ENCODE measurements around the gene MCOLN3. TPM values are rescaled to one million over a fixed set of nuclear protein-coding genes. Genes with fewer than 3 reads are reported as not detected.
"Not testable (repeated sequence)": the region's sequence is repeated elsewhere in the genome, so short reads cannot be mapped to it uniquely, and the experiment has no call there.

Gene MCOLN3
- total RNA-seq, 2 donors from 2014 or later = 0.23 to 1.6 TPM

- no peak for TF ChIP-seq POLR2A (IDR thresholded peaks at IDR 0.05)
- TF ChIP-seq POLR2AphosphoS5 (IDR thresholded peaks at IDR 0.05) = no peak
- TF ChIP-seq CTCF (IDR thresholded peaks at IDR 0.05) = no peak
- H3K4me1 ChIP-seq (replicated peaks) = no peaks in the 10 kb centered on the region
- no peaks in the 10 kb centered on the region for H3K27me3 ChIP-seq (replicated peaks; ENCODE audit: insufficient read depth)
- H3K36me3 ChIP-seq = no peaks in the 10 kb centered on the region
- H3K9me3 ChIP-seq = no peaks in the 10 kb centered on the region
- H3K4me3 ChIP-seq = no peak overlapping the region
- intact Hi-C loops (cut with DNase I) = loop anchor here (2.0 kb wide), 1 partner anchor 81 kb away; no protein-coding TSS in a partner anchor
- H3K27ac ChIP-seq = no peak overlapping the region
- no peak for DNase-seq (ENCODE audit: low spot score)
- 77% methylated on average over 1 of the region's 1 CpG for WGBS
Observed at GRCh38 chr1:85025940-85026339, 22.4 kb downstream of the MCOLN3 start.

DNA sequence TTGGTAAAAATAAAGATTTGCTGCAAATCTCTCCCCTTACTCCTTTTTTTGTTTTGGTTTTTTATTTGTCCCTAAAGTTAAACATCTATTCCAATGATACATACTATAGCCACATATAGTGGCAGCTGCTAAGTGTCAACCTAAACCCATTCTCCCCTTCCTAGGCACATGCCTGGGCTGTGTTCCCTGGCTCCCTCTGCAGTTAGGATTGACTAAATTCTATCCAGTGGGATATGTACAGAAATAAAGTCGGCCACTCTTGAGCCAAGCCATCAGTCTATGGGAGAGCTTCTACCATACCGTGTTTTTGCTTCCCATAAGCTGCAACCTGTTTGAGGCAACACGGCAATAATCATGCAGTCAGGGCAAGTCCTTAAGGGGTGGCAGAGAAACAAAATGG, 23.6 kb downstream of the MCOLN3 start:
- intact Hi-C loops (cut with DNase I) = no loop called here
- Histone ChIP-seq H3K27me3 (replicated peaks; ENCODE audit: insufficient read depth) (no peaks in the 10 kb centered on the region), H3K4me1 (replicated peaks) (no peaks in the 10 kb centered on the region), H3K4me3 (no peak overlapping the region), H3K36me3 (no peaks in the 10 kb centered on the region), H3K9me3 (no peaks in the 10 kb centered on the region), H3K27ac (no peak overlapping the region)
- TF ChIP-seq POLR2A (IDR thresholded peaks at IDR 0.05) (no peak), POLR2AphosphoS5 (IDR thresholded peaks at IDR 0.05) (no peak)
- 87% methylated on average over 3 of the region's 3 CpGs for WGBS
- no peak for DNase-seq (ENCODE audit: low spot score)

GRCh38 chr1:85022700-85023099, 25.6 kb downstream of the MCOLN3 start:
- Histone ChIP-seq H3K27ac (no peak overlapping the region), H3K36me3 (no peaks in the 10 kb centered on the region), H3K9me3 (no peaks in the 10 kb centered on the region), H3K27me3 (replicated peaks; ENCODE audit: insufficient read depth) (no peaks in the 10 kb centered on the region), H3K4me3 (no peak overlapping the region), H3K4me1 (replicated peaks) (no peaks in the 10 kb centered on the region)
- no peak for DNase-seq (ENCODE audit: low spot score)
- no peak for TF ChIP-seq POLR2A (IDR thresholded peaks at IDR 0.05)
- intact Hi-C loops (cut with DNase I) = no loop called here

GRCh38 chr1:85019994-85020393, 28.3 kb downstream of the MCOLN3 start:
- no peak for DNase-seq (ENCODE audit: low spot score)

DNA sequence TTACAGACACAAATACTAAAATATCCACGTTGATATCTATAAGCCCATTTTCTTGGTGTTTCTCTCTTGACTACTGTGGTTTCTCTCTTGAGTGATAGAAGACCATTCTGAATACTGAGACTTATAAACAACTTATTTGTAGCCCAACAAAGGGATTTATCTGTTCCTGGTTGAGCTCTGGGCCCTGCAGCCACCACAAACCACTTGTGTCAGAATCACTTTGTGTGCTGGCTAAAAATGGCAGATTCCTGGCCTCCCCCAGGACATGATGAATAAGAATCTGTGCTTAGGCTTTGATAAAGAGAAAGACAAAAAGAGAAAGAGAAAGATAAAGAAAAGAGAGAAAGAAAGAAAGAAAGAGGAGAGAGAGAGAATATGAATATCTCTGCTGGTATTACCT, 32.5 kb downstream of the MCOLN3 start:
- Histone ChIP-seq H3K27ac (no peak overlapping the region), H3K4me1 (replicated peaks) (no peaks in the 10 kb centered on the region), H3K36me3 (no peaks in the 10 kb centered on the region), H3K27me3 (replicated peaks; ENCODE audit: insufficient read depth) (no peaks in the 10 kb centered on the region), H3K4me3 (no peak overlapping the region), H3K9me3 (no peaks in the 10 kb centered on the region)
- WGBS = 94% methylated on average over 1 of the region's 1 CpG
- DNase-seq (ENCODE audit: low spot score) = no peak
- TF ChIP-seq POLR2AphosphoS5 (IDR thresholded peaks at IDR 0.05) (no peak), POLR2A (IDR thresholded peaks at IDR 0.05) (no peak), CTCF (IDR thresholded peaks at IDR 0.05) (no peak)
- intact Hi-C loops (cut with DNase I) = no loop called here

More at GRCh38 chr1:85019994-85020393, 28.3 kb downstream of the MCOLN3 start:
- H3K9me3 ChIP-seq = no peaks in the 10 kb centered on the region
- intact Hi-C loops (cut with DNase I) = no loop called here
- no peak for TF ChIP-seq POLR2A (IDR thresholded peaks at IDR 0.05)
- TF ChIP-seq POLR2AphosphoS5 (IDR thresholded peaks at IDR 0.05) = no peak
- no peak for TF ChIP-seq CTCF (IDR thresholded peaks at IDR 0.05)
- no peaks in the 10 kb centered on the region for H3K4me1 ChIP-seq (replicated peaks)
- no peaks in the 10 kb centered on the region for H3K36me3 ChIP-seq
- H3K27ac ChIP-seq = no peak overlapping the region
- H3K4me3 ChIP-seq = no peak overlapping the region
- WGBS = 79% methylated on average over 4 of the region's 4 CpGs
- H3K27me3 ChIP-seq (replicated peaks; ENCODE audit: insufficient read depth) = no peaks in the 10 kb centered on the region

DNA sequence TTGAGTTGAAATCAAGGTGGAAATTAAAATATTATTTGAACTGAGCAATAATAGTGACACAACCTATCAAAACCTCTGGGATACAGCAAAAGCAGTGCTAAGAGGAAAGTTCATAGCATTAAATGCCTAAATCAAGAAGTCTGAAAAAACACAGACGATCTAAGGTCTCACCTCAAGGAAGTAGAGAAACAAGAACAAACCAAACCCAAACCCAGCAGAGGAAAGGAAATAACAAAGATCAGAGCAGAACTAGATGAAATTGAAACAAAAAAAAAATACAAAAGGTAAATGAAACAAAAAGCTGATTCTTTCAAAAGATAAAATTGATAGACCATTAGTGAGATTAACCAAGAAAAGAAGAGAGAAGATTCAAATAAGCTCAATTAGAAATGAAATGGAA, 42.7 kb downstream of the MCOLN3 start:
- DNase-seq (ENCODE audit: low spot score); H3K27me3 ChIP-seq (replicated peaks; ENCODE audit: insufficient read depth); H3K27ac ChIP-seq; H3K4me3 ChIP-seq; H3K9me3 ChIP-seq; H3K4me1 ChIP-seq (replicated peaks); intact Hi-C loops (cut with DNase I); H3K36me3 ChIP-seq: not testable (repeated sequence)
- 89% methylated on average over 1 of the region's 1 CpG for WGBS
